PC-3 (cell line): ENCODE measurements around the gene SYCP2L. TPM values are rescaled to one million over a fixed set of nuclear protein-coding genes. Genes with fewer than 3 reads are reported as not detected.
"Not testable (repeated sequence)": the region's sequence is repeated elsewhere in the genome, so short reads cannot be mapped to it uniquely, and the experiment has no call there.

Experiments used
- ATAC-seq: fragments of 200-7000 bp; cut with Tn5 transposase; 2 replicates; pipeline ENCODE4 v1.9.1; 2020; ENCODE audit warnings: mild to moderate bottlenecking, moderate library complexity
- BruUV-seq: library from RNA; stranded (reverse); fragments of 400-500 nt; replicated peaks from 2 replicates; lab custom pipeline; 2021; lab: Mats Ljungman, UMichigan
- CTCF ChIA-PET: fragments of 300-600 bp; sonication (Branson Sonifier 250); formaldehyde crosslinking; loops from one replicate; lab custom pipeline; 2022; ENCODE audit warnings: antibody characterized with exemption; lab: Charles Lee
- POLR2A ChIA-PET: fragments of 300-600 bp; sonication (Branson Sonifier 250); formaldehyde crosslinking; loops from one replicate; lab custom pipeline; 2022; ENCODE audit warnings: antibody characterized with exemption; ENCODE audit not compliant: unreplicated experiment; lab: Charles Lee
- DNase-seq: peaks from one replicate; pipeline ENCODE4 v3.0.0-alpha.2; 2015
- H2AFZ ChIP-seq: fragments of 300-600 bp; sonication (generic); 2 replicates; pipeline ENCODE4 v1.6.0; 2016; ENCODE audit warnings: antibody characterized with exemption, low read length
- H3F3A ChIP-seq: fragments of 300-600 bp; sonication (generic); one replicate; pipeline ENCODE4 v1.6.0; 2017; ENCODE audit warnings: antibody characterized with exemption, low read length, control low read depth, mild to moderate bottlenecking; ENCODE audit not compliant: unreplicated experiment
- H3K27ac ChIP-seq: fragments of 300-600 bp; sonication (generic); 2 replicates; pipeline ENCODE4 v1.5.1; 2016; ENCODE audit warnings: mild to moderate bottlenecking, low read length
- H3K27me3 ChIP-seq: fragments of 300-600 bp; sonication (generic); 2 replicates; pipeline ENCODE4 v1.6.1; 2016; ENCODE audit warnings: low read length, mixed read lengths
- H3K36me3 ChIP-seq: fragments of 300-600 bp; sonication (generic); 2 replicates; pipeline ENCODE4 v1.6.1; 2016; ENCODE audit warnings: low read depth, mixed run types, low read length, mixed read lengths
- H3K4me1 ChIP-seq: fragments of 300-600 bp; sonication (generic); 2 replicates; pipeline ENCODE4 v1.5.1; 2016; ENCODE audit warnings: low read length; ENCODE audit not compliant: insufficient read depth
- H3K4me2 ChIP-seq: fragments of 300-600 bp; sonication (generic); 2 replicates; pipeline ENCODE4 v1.6.0; 2016; ENCODE audit warnings: low read length
- H3K4me3 ChIP-seq: fragments of 300-600 bp; sonication (generic); 2 replicates; pipeline ENCODE4 v1.5.1; 2016; ENCODE audit warnings: mild to moderate bottlenecking, low read length, mixed read lengths
- H3K79me2 ChIP-seq: fragments of 300-600 bp; sonication (generic); 2 replicates; pipeline ENCODE4 v1.6.1; 2017; ENCODE audit warnings: low read length, mixed read lengths
- H3K9ac ChIP-seq: fragments of 300-600 bp; sonication (generic); 2 replicates; pipeline ENCODE4 v1.6.0; 2016; ENCODE audit warnings: mild to moderate bottlenecking, low read length
- H3K9me2 ChIP-seq: fragments of 300-600 bp; sonication (generic); replicated peaks from 2 replicates; pipeline ENCODE4 v1.6.1; 2016; ENCODE audit warnings: mixed run types, low read length, mixed read lengths
- H3K9me3 ChIP-seq: fragments of 300-600 bp; sonication (generic); 2 replicates; pipeline ENCODE4 v1.6.1; 2016; ENCODE audit warnings: low read length, mixed read lengths
- H4K20me1 ChIP-seq: fragments of 300-600 bp; sonication (generic); 2 replicates; pipeline ENCODE4 v1.6.1; 2016; ENCODE audit warnings: low read length, mixed read lengths
- CTCF ChIP-seq: fragments of 300-600 bp; sonication (generic); conservative IDR thresholded peaks from 2 replicates; pipeline ENCODE4 v1.5.1; 2017; ENCODE audit warnings: antibody characterized with exemption, low read depth, mild to moderate bottlenecking, low read length
- EZH2 ChIP-seq: fragments of 300-600 bp; sonication (generic); IDR thresholded peaks from one replicate; pipeline ENCODE4 v1.6.1; 2017; ENCODE audit warnings: antibody characterized with exemption, mild to moderate bottlenecking, low read length; ENCODE audit not compliant: unreplicated experiment
- EZH2phosphoT487 ChIP-seq: fragments of 300-600 bp; sonication (generic); IDR thresholded peaks from 2 replicates; pipeline ENCODE4 v1.6.1; 2018; ENCODE audit warnings: mild to moderate bottlenecking, antibody characterized with exemption, low read length, borderline replicate concordance
- intact Hi-C: fragments of 100-400 bp; cut with micrococcal nuclease; formaldehyde crosslinking; loops from 2 replicates; pipeline ENCODE4 v1.9.0; 2023
- total RNA-seq: library from RNA; depleted of rRNA; stranded (reverse); fragments of >200 nt; gene quantifications from 2 replicates; pipeline ENCODE4 v1.2.3, GENCODE V29; 2014

The SYCP2L gene
- total RNA-seq, 1 experiment from 2014 or later = 0.07 TPM

- Histone ChIP-seq H3K9me2 (no peaks in the 10 kb centered on the region), H4K20me1 (no peaks in the 10 kb centered on the region), H3K4me3 (no peak overlapping the region), H3K36me3 (no peaks in the 10 kb centered on the region), H3K27ac (no peak overlapping the region), H3K4me1 (no peaks in the 10 kb centered on the region), H3F3A (no peaks in the 10 kb centered on the region), H3K9ac (no peak overlapping the region), H3K9me3 (no peaks in the 10 kb centered on the region), H2AFZ (no peak overlapping the region), H3K27me3 (0 out of 2 replicates have a peak, but pooled peaks cover 3% of the 10 kb centered on the region), H3K79me2 (no peaks in the 10 kb centered on the region), H3K4me2 (no peak overlapping the region)
- intact Hi-C loops = no loop called here
- ChIA-PET CTCF (no interaction called here), POLR2A (no interaction called here)
- ATAC-seq (no peak), DNase-seq (no peak)
- TF ChIP-seq CTCF = no peak
- no peak for TF ChIP-seq EZH2
- TF ChIP-seq EZH2phosphoT487 = no peak
- no TSS peak for BruUV-seq
These were observed 90.5 kb downstream of the SYCP2L start for GRCh38 chr6:10977231-10977968.

- no peak overlapping the region for H3K4me2 ChIP-seq
- no peaks in the 10 kb centered on the region for H3K9me3 ChIP-seq
- no peaks in the 10 kb centered on the region for H3F3A ChIP-seq
- H3K4me3 ChIP-seq = no peak overlapping the region
- TF ChIP-seq EZH2phosphoT487 (no peak), CTCF (no peak), EZH2 (no peak)
- no peaks in the 10 kb centered on the region for H3K79me2 ChIP-seq
- no peaks in the 10 kb centered on the region for H4K20me1 ChIP-seq
- no peak overlapping the region for H3K27ac ChIP-seq
- H3K36me3 ChIP-seq = no peaks in the 10 kb centered on the region
- no peaks in the 10 kb centered on the region for H3K9me2 ChIP-seq
- ATAC-seq (no peak), DNase-seq (no peak)
- BruUV-seq = no TSS peak
- no peak overlapping the region for H3K9ac ChIP-seq
- no peaks in the 10 kb centered on the region for H3K4me1 ChIP-seq
- no peak overlapping the region for H2AFZ ChIP-seq
- ChIA-PET CTCF (no interaction called here), POLR2A (no interaction called here)
- H3K27me3 ChIP-seq = 0 out of 2 replicates have a peak, but pooled peaks cover 3% of the 10 kb centered on the region
- intact Hi-C loops = no loop called here
These were observed 92.8 kb downstream of the SYCP2L start for GRCh38 chr6:10979603-10980002.

GRCh38 chr6:10981409-10981808, 94.6 kb downstream of the SYCP2L start:
- ChIA-PET CTCF (no interaction called here), POLR2A (no interaction called here)
- intact Hi-C loops = no loop called here
- no peak for ATAC-seq
- Histone ChIP-seq H3K9me3 (no peaks in the 10 kb centered on the region), H3K4me3 (no peak overlapping the region), H3K4me2 (no peak overlapping the region), H3K36me3 (no peaks in the 10 kb centered on the region), H3K27me3 (0 out of 2 replicates have a peak, but pooled peaks cover 3% of the 10 kb centered on the region), H3K9me2 (no peaks in the 10 kb centered on the region), H4K20me1 (no peaks in the 10 kb centered on the region), H3K27ac (no peak overlapping the region), H3F3A (no peaks in the 10 kb centered on the region), H3K4me1 (no peaks in the 10 kb centered on the region), H2AFZ (no peak overlapping the region), H3K9ac (no peak overlapping the region), H3K79me2 (no peaks in the 10 kb centered on the region)
- no TSS peak for BruUV-seq
- no peak for TF ChIP-seq CTCF
- no peak for TF ChIP-seq EZH2phosphoT487
- TF ChIP-seq EZH2 = no peak
- no peak for DNase-seq

- H3K36me3 ChIP-seq, H3K27me3 ChIP-seq, H3K27ac ChIP-seq, DNase-seq, POLR2A ChIA-PET, H3K4me1 ChIP-seq, H3K4me2 ChIP-seq, H3K9me2 ChIP-seq, H3K9me3 ChIP-seq, H2AFZ ChIP-seq, H3F3A ChIP-seq, H3K4me3 ChIP-seq, H3K79me2 ChIP-seq, BruUV-seq, H4K20me1 ChIP-seq, CTCF ChIA-PET, intact Hi-C loops, ATAC-seq, H3K9ac ChIP-seq: not testable (repeated sequence)
These were observed 98.1 kb downstream of the SYCP2L start for GRCh38 chr6:10984959-10985358.
